ENCODE measurements around the gene IGFBP6.

The IGFBP6 gene

GRCh38 chr12:53120685-53121525, 23.4 kb downstream of the IGFBP6 start:
- no peak for DNase-seq (ENCODE audit: low read depth in 2 of 2)

- no peak for DNase-seq (ENCODE audit: low read depth in 2 of 2)
Measured at GRCh38 chr12:53122961-53123468, 25.5 kb downstream of the IGFBP6 start.

GRCh38 chr12:53123578-53124351, 26.3 kb downstream of the IGFBP6 start:
- no peak for DNase-seq (ENCODE audit: low read depth in 2 of 2)

GRCh38 chr12:53124352-53124723, 26.9 kb downstream of the IGFBP6 start:
- DNase-seq (ENCODE audit: low read depth in 2 of 2) = no peak

- DNase-seq (ENCODE audit: low read depth in 2 of 2) = no peak
Measured at GRCh38 chr12:53127169-53127568, 29.7 kb downstream of the IGFBP6 start.

- no peak for DNase-seq (ENCODE audit: low read depth in 2 of 2)
Measured at GRCh38 chr12:53128780-53129569, 31.5 kb downstream of the IGFBP6 start.

- DNase-seq (ENCODE audit: low read depth in 2 of 2) = no peak
Measured at GRCh38 chr12:53131844-53132243, 34.4 kb downstream of the IGFBP6 start.

- no peak for DNase-seq (ENCODE audit: low read depth in 2 of 2)
Measured at GRCh38 chr12:53133722-53134121, 36.3 kb downstream of the IGFBP6 start.

GRCh38 chr12:53143355-53143754, 45.9 kb downstream of the IGFBP6 start:
- DNase-seq (ENCODE audit: low read depth in 2 of 2) = no peak

- DNase-seq (ENCODE audit: low read depth in 2 of 2) = no peak
Measured at GRCh38 chr12:53145383-53146260, 48.2 kb downstream of the IGFBP6 start.

- DNase-seq (ENCODE audit: low read depth in 2 of 2) = no peak
Measured at GRCh38 chr12:53147181-53147580, 49.7 kb downstream of the IGFBP6 start.

- DNase-seq (ENCODE audit: low read depth in 2 of 2) = no peak
Measured at GRCh38 chr12:53147653-53148052, 50.2 kb downstream of the IGFBP6 start.

- DNase-seq (ENCODE audit: low read depth in 2 of 2) = no peak
Measured at GRCh38 chr12:53151039-53151438, 53.6 kb downstream of the IGFBP6 start.
